H1 (cell line): Measurements from ENCODE around the gene RFX2. TPM values are rescaled to one million over a fixed set of nuclear protein-coding genes. Genes with fewer than 3 reads are reported as not detected.

ENCODE experiments used
- CTCF ChIA-PET: fragments of 300-600 bp; sonication (Branson Sonifier 250); formaldehyde crosslinking; loops from one replicate; lab custom pipeline; 2021; ENCODE audit not compliant: partially characterized antibody; lab: Charles Lee
- POLR2A ChIA-PET: fragments of 300-600 bp; sonication (Branson Sonifier 250); formaldehyde crosslinking; loops from one replicate; lab custom pipeline; 2021; ENCODE audit warnings: inconsistent platforms; ENCODE audit not compliant: partially characterized antibody; lab: Charles Lee
- DNase-seq, 2 experiments: peaks; one replicate each; pipeline versions ENCODE4 v3.0.0 to v3.0.0-alpha.2; 2010 to 2022; ENCODE audit warnings: low spot score in 2 of 2, low read depth in 1 of 2, mixed read lengths in 1 of 2
- FAIRE-seq: peaks from 2 replicates; lab custom pipeline; 2011; peaks lifted over from hg19 to GRCh38; lab: Jason Lieb, UNC
- H2AFZ ChIP-seq: 2 replicates; pipeline ENCODE4 v1.8.1; 2012; ENCODE audit warnings: low read length, inconsistent platforms
- H2AK5ac ChIP-seq: 2 replicates; pipeline ENCODE4 v1.6.1; 2013; ENCODE audit warnings: low read depth, low read length
- H2BK120ac ChIP-seq: replicated peaks from 2 replicates; pipeline ENCODE3; 2013; ENCODE audit warnings: low read depth, low read length, inconsistent platforms
- H2BK12ac ChIP-seq: 2 replicates; pipeline ENCODE4 v1.6.1; 2013; ENCODE audit warnings: low read depth, low read length
- H2BK15ac ChIP-seq: 2 replicates; pipeline ENCODE4 v1.6.1; 2013; ENCODE audit warnings: low read length
- H2BK20ac ChIP-seq: 2 replicates; pipeline ENCODE4 v1.6.1; 2013; ENCODE audit warnings: low read length
- H2BK5ac ChIP-seq: 2 replicates; pipeline ENCODE4 v1.6.1; 2013; ENCODE audit warnings: low read depth, low read length
- H3K14ac ChIP-seq: 2 replicates; pipeline ENCODE4 v1.6.1; 2013; ENCODE audit warnings: inconsistent platforms; ENCODE audit not compliant: insufficient read length
- H3K18ac ChIP-seq: 2 replicates; pipeline ENCODE4 v1.6.1; 2013; ENCODE audit warnings: low read length; ENCODE audit errors: extremely low read depth
- H3K23ac ChIP-seq: 2 replicates; pipeline ENCODE4 v1.6.1; 2013; ENCODE audit warnings: inconsistent platforms; ENCODE audit not compliant: insufficient read length
- H3K23me2 ChIP-seq: 2 replicates; pipeline ENCODE4 v1.6.1; 2013; ENCODE audit warnings: low read depth, low read length
- H3K27ac ChIP-seq: 2 replicates; pipeline ENCODE4 v1.6.1; 2011; ENCODE audit warnings: low read depth, low read length, inconsistent platforms
- H3K27me3 ChIP-seq, 4 experiments: replicated peaks in 1 of 4; 1 replicate in 1 of 4; 2 replicates in 3 of 4; pipeline versions ENCODE4 v1.6.1 to v1.8.1; 2011 to 2013; ENCODE audit warnings: low read length in 3 of 4, mild to moderate bottlenecking in 3 of 4, inconsistent platforms in 2 of 4, mixed read lengths in 2 of 4, moderate library complexity in 1 of 4; ENCODE audit not compliant: control insufficient read depth in 3 of 4, insufficient read depth in 3 of 4; ENCODE audit errors: extremely low read depth in 1 of 4
- H3K36me3 ChIP-seq, 4 experiments: 2 replicates each; pipeline versions ENCODE4 v1.6.1 to v1.8.1; 2011 to 2013; ENCODE audit warnings: mild to moderate bottlenecking in 4 of 4, low read length in 3 of 4, moderate library complexity in 2 of 4, control low read depth in 1 of 4, inconsistent platforms in 1 of 4; ENCODE audit not compliant: insufficient read depth in 4 of 4, control insufficient read depth in 2 of 4
- H3K4ac ChIP-seq: replicated peaks from 2 replicates; pipeline ENCODE3; 2013; ENCODE audit warnings: low read length, low read depth, mixed read lengths, inconsistent platforms; ENCODE audit not compliant: insufficient read length
- H3K4me1 ChIP-seq, 4 experiments: replicated peaks in 1 of 4; 1 replicate in 1 of 4; 2 replicates in 3 of 4; pipeline versions ENCODE4 v1.6.1 to v1.8.1; 2011 to 2013; ENCODE audit warnings: low read length in 3 of 4, inconsistent platforms in 2 of 4, mixed read lengths in 1 of 4; ENCODE audit not compliant: insufficient read depth in 4 of 4, control insufficient read depth in 3 of 4
- H3K4me2 ChIP-seq, 2 experiments: 2 replicates each; pipeline versions ENCODE4 v1.6.1 to v1.8.1; 2011 to 2013; ENCODE audit warnings: low read depth in 2 of 2, low read length in 2 of 2, control low read depth in 1 of 2, inconsistent platforms in 1 of 2, mild to moderate bottlenecking in 1 of 2; ENCODE audit not compliant: insufficient read depth in 1 of 2
- H3K4me3 ChIP-seq, 4 experiments: fragments of 200-600, 300-600 bp in 1 of 4; sonication (generic), shearing (Covaris generic), sonication (Bioruptor Twin) in 1 of 4; 2 replicates each; pipeline versions ENCODE4 v1.5.1 to v1.8.1; 2011 to 2016; ENCODE audit warnings: low read length in 4 of 4, low read depth in 3 of 4, control low read depth in 2 of 4, inconsistent platforms in 2 of 4, mild to moderate bottlenecking in 2 of 4, mixed read lengths in 1 of 4, moderate library complexity in 1 of 4; ENCODE audit not compliant: insufficient read depth in 2 of 4; ENCODE audit errors: extremely low read depth in 1 of 4
- H3K56ac ChIP-seq: replicated peaks from 2 replicates; pipeline ENCODE3; 2013; ENCODE audit warnings: low read depth, mild to moderate bottlenecking, mixed read lengths, low read length, inconsistent platforms; ENCODE audit not compliant: insufficient read length
- H3K79me1 ChIP-seq: 2 replicates; pipeline ENCODE4 v1.6.1; 2013; ENCODE audit warnings: low read depth, low read length, control low read depth
- H3K79me2 ChIP-seq, 2 experiments: 2 replicates each; pipeline versions ENCODE4 v1.6.1 to v1.8.1; 2012 to 2013; ENCODE audit warnings: low read length in 2 of 2, mild to moderate bottlenecking in 2 of 2, inconsistent platforms in 1 of 2; ENCODE audit not compliant: insufficient read depth in 2 of 2, control insufficient read depth in 1 of 2
- H3K9ac ChIP-seq, 4 experiments: replicated peaks in 1 of 4; 1 replicate in 1 of 4; 2 replicates in 3 of 4; pipeline versions ENCODE4 v1.6.1 to v1.8.1; 2011 to 2013; ENCODE audit warnings: low read depth in 3 of 4, low read length in 3 of 4, control low read depth in 2 of 4, mild to moderate bottlenecking in 2 of 4, moderate library complexity in 2 of 4, inconsistent platforms in 1 of 4; ENCODE audit errors: extremely low read depth in 1 of 4
- H3K9me3 ChIP-seq, 2 experiments: 2 replicates each; pipeline versions ENCODE4 v1.6.1 to v1.8.1; 2012 to 2013; ENCODE audit warnings: mild to moderate bottlenecking in 2 of 2, moderate library complexity in 2 of 2, control low read depth in 1 of 2, inconsistent platforms in 1 of 2, low read depth in 1 of 2, low read length in 1 of 2, mixed read lengths in 1 of 2; ENCODE audit not compliant: insufficient read depth in 2 of 2
- H4K20me1 ChIP-seq, 2 experiments: replicated peaks in 1 of 2; 2 replicates each; pipeline versions ENCODE3 to v1.8.1; 2011 to 2013; ENCODE audit warnings: inconsistent platforms in 2 of 2, low read length in 2 of 2, mild to moderate bottlenecking in 1 of 2; ENCODE audit not compliant: insufficient read depth in 2 of 2, control insufficient read depth in 1 of 2
- H4K5ac ChIP-seq: 2 replicates; pipeline ENCODE4 v1.6.1; 2013; ENCODE audit warnings: low read length, low read depth, mixed read lengths, inconsistent platforms; ENCODE audit not compliant: insufficient read length
- H4K8ac ChIP-seq: 2 replicates; pipeline ENCODE4 v1.8.0; 2013; ENCODE audit warnings: mild to moderate bottlenecking, moderate library complexity, low read length, inconsistent platforms; ENCODE audit not compliant: insufficient read depth; ENCODE audit errors: extremely low read depth
- H4K91ac ChIP-seq: replicated peaks from 2 replicates; pipeline ENCODE3; 2013; ENCODE audit warnings: low read length, mixed read lengths, inconsistent platforms; ENCODE audit not compliant: insufficient read length
- ATF2 ChIP-seq: IDR thresholded peaks from 2 replicates; pipeline ENCODE4 v1.6.1; 2012; ENCODE audit warnings: low read length, inconsistent platforms
- POLR2A ChIP-seq, 2 experiments: IDR thresholded peaks; 1 replicate in 1 of 2; 2 replicates in 1 of 2; pipeline ENCODE4 v1.6.1; 2011; ENCODE audit warnings: low read depth in 2 of 2, low read length in 2 of 2, mild to moderate bottlenecking in 2 of 2; ENCODE audit errors: control extremely low read depth in 1 of 2
- WGBS, 2 experiments: shearing (Covaris generic) in 1 of 2; methylation state at CpG; one replicate each; pipeline versions ENCODE4 v1.1.6 to v1.1.7; 2013 to 2015; ENCODE audit warnings: low lambda C conversion rate in 2 of 2, mixed read lengths in 2 of 2, inconsistent platforms in 1 of 2, low coverage in 1 of 2, missing lambda C conversion rate in 1 of 2; ENCODE audit not compliant: insufficient replicate concordance in 2 of 2, insufficient coverage in 1 of 2, insufficient read length in 1 of 2; ENCODE audit errors: extremely low coverage in 1 of 2, missing lambda C conversion rate in 1 of 2; 5-methylcytosine and 5-hydroxymethylcytosine counted together
- polyA plus RNA-seq, 7 experiments: library from polyadenylated mRNA; depleted of rRNA in 3 of 7; stranded (reverse) in 5 of 7; unstranded in 2 of 7; fragments of >200 nt in 5 of 7; fragments of 200-250 nt in 2 of 7; gene quantifications; 1 replicate in 5 of 7; 2 replicates in 1 of 7; 4 replicates in 1 of 7; pipeline versions ENCODE4 v1.2.1 to v1.2.3, GENCODE V29; 2011 to 2013; ENCODE audit warnings: missing spikeins in 2 of 7, mixed read lengths in 2 of 7
- total RNA-seq: library from RNA; stranded (reverse); fragmentation: NEBNext Ultra II Directional; extraction: Animal tissue kit (Norgen Biotek cat#: 25700); gene quantifications from 2 replicates; pipeline ENCODE4 v1.2.1, GENCODE V29; 2021

RFX2 gene
- total and polyA plus RNA-seq, 2 of the 8 experiments (the other 6 are each of a cell fraction or from before 2014, with no cell fraction given): 4.8 to 5.3 TPM

- H2BK120ac ChIP-seq: no peak overlapping the region
- peaks cover 2% of the 10 kb centered on the region in 2 experiments for H4K20me1 ChIP-seq
- CTCF ChIA-PET: interaction anchor here (4.1 kb wide), 1 partner anchor 18 kb away, joined by 17 read pairs; no protein-coding TSS in a partner anchor
- no peak overlapping the region for H2BK20ac ChIP-seq
- no peaks in the 10 kb centered on the region for H3K79me2 ChIP-seq
- no peak overlapping the region for H3K14ac ChIP-seq
- no peaks in the 10 kb centered on the region for H3K79me1 ChIP-seq
- no peak overlapping the region for H4K91ac ChIP-seq
- H2BK15ac ChIP-seq: no peak overlapping the region
- H4K5ac ChIP-seq: no peak overlapping the region
- H3K4me2 ChIP-seq: peak overlapping the region in 1 of 2 experiments; percentile 37; a peak in 2 of 4 replicates
- no peak overlapping the region for H3K23ac ChIP-seq
- H3K36me3 ChIP-seq: no peaks in the 10 kb centered on the region
- FAIRE-seq (no peak), DNase-seq (no peak)
- H4K8ac ChIP-seq: peak overlapping the region; percentile 92; the same call in 1 of the 2 replicates
- peak overlapping the region; percentile 80 for H3K27ac ChIP-seq
- H2BK5ac ChIP-seq: no peak overlapping the region
- no peak overlapping the region for H3K4me3 ChIP-seq
- H2BK12ac ChIP-seq: peak overlapping the region; percentile 94; the same call in 1 of the 2 replicates
- H3K56ac ChIP-seq: no peak overlapping the region
- H3K4me1 ChIP-seq: peaks cover 3 to 6% (median 4%) of the 10 kb centered on the region in 4 experiments; a peak in 6 of 7 replicates
- no peak overlapping the region for H3K4ac ChIP-seq
- H3K27me3 ChIP-seq: no peaks in the 10 kb centered on the region
- H3K9me3 ChIP-seq: no peaks in the 10 kb centered on the region
- peak overlapping the region in 3 of 4 experiments; percentile 56 to 69 (median 67); a peak in 3 of 7 replicates for H3K9ac ChIP-seq
- H3K23me2 ChIP-seq: peaks cover 4% of the 10 kb centered on the region; the same call in 1 of the 2 replicates
- POLR2A ChIA-PET: no interaction called here
- no peak for TF ChIP-seq ATF2
- peak in 1 of 2 experiments; percentile 23; a peak in 1 of 3 replicates for TF ChIP-seq POLR2A (IDR thresholded peaks at IDR 0.05; ENCODE audit: control extremely low read depth in 1 of 2, low read depth in 2 of 2, low read length in 2 of 2)
- no peak overlapping the region for H3K18ac ChIP-seq
- WGBS, 2 experiments: 76% methylated on average over 13 of the region's 16 CpGs; no CpG with 5 or more reads in 1 of the 2 experiments
- no peak overlapping the region for H2AFZ ChIP-seq
- H2AK5ac ChIP-seq: peak overlapping the region; percentile 90; the same call in 1 of the 2 replicates
Measured at GRCh38 chr19:6065685-6066374, 44.5 kb downstream of the RFX2 start.
